ENCODE results near the gene SNX30.

DNA sequence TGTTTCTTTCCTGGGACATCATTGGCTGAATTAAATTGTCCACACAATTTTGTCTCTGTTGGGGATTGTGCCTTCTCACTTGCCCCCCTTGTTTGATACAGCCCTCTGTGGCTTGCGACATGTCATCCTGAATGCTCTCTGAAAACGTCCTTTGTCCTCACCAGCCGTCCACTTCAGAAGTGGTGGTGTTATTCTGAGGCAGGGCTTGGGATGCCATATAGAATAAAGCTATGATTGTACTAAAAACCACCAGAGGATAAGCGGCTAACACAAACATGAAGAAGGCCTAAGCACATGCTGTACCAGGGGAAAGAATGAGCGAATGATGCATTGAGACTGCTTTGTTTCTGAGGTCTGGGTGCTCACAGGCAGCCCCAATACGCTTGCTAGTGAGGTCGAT, 3.5 kb upstream of the SNX30 start:
- TF ChIP-seq, protein P1, sequence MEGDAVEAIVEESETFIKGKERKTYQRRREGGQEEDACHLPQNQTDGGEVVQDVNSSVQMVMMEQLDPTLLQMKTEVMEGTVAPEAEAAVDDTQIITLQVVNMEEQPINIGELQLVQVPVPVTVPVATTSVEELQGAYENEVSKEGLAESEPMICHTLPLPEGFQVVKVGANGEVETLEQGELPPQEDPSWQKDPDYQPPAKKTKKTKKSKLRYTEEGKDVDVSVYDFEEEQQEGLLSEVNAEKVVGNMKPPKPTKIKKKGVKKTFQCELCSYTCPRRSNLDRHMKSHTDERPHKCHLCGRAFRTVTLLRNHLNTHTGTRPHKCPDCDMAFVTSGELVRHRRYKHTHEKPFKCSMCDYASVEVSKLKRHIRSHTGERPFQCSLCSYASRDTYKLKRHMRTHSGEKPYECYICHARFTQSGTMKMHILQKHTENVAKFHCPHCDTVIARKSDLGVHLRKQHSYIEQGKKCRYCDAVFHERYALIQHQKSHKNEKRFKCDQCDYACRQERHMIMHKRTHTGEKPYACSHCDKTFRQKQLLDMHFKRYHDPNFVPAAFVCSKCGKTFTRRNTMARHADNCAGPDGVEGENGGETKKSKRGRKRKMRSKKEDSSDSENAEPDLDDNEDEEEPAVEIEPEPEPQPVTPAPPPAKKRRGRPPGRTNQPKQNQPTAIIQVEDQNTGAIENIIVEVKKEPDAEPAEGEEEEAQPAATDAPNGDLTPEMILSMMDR (IDR thresholded peaks at IDR 0.05) = no peak
- TF ChIP-seq POLR2AphosphoS5 (IDR thresholded peaks at IDR 0.05) = no peak
- TF ChIP-seq POLR2A (IDR thresholded peaks at IDR 0.05; ENCODE audit: low read depth) = no peak
- no peak for TF ChIP-seq EP300 (IDR thresholded peaks at IDR 0.05)
